OCI-LY7 (cell line): Measurements from ENCODE around the gene KRT76. TPM values are rescaled to one million over a fixed set of nuclear protein-coding genes. Genes with fewer than 3 reads are reported as not detected.

ENCODE experiments used
- BruUV-seq: library from RNA; stranded (reverse); fragments of 400-500 nt; replicated peaks from 2 replicates; lab custom pipeline; 2021; lab: Mats Ljungman, UMichigan
- CTCF ChIA-PET: fragments of 300-600 bp; sonication (Branson Sonifier 250); formaldehyde crosslinking; loops from one replicate; lab custom pipeline; 2022; ENCODE audit warnings: antibody characterized with exemption; ENCODE audit not compliant: unreplicated experiment; lab: Charles Lee
- POLR2A ChIA-PET: fragments of 300-600 bp; sonication (Branson Sonifier 250); formaldehyde crosslinking; loops from one replicate; lab custom pipeline; 2022; ENCODE audit warnings: antibody characterized with exemption; lab: Charles Lee
- DNase-seq: peaks from one replicate; pipeline ENCODE4 v3.0.0-alpha.2; 2015; ENCODE audit warnings: low spot score
- H2AFZ ChIP-seq: fragments of 200-600 bp; sonication (generic), shearing (Covaris generic); 2 replicates; pipeline ENCODE4 v1.6.1; 2014; ENCODE audit warnings: mild to moderate bottlenecking, antibody characterized with exemption, low read length, moderate library complexity
- H3K27ac ChIP-seq: fragments of 200-600 bp; sonication (generic); 2 replicates; pipeline ENCODE4 v1.5.1; 2014; ENCODE audit warnings: mixed run types, low read depth, mild to moderate bottlenecking, moderate library complexity, low read length, inconsistent platforms; ENCODE audit not compliant: poor library complexity, severe bottlenecking
- H3K36me3 ChIP-seq: fragments of 200-600 bp; sonication (generic); 2 replicates; pipeline ENCODE4 v1.6.1; 2014; ENCODE audit warnings: mild to moderate bottlenecking, antibody characterized with exemption, low read length, moderate library complexity, mixed read lengths; ENCODE audit not compliant: insufficient read depth
- H3K4me1 ChIP-seq: fragments of 200-600 bp; sonication (generic); 2 replicates; pipeline ENCODE4 v1.5.1; 2014; ENCODE audit warnings: mild to moderate bottlenecking, low read length; ENCODE audit not compliant: insufficient read depth, poor library complexity, severe bottlenecking
- H3K4me2 ChIP-seq: fragments of 200-600 bp; sonication (generic); 2 replicates; pipeline ENCODE4 v1.6.1; 2014; ENCODE audit warnings: mild to moderate bottlenecking, low read length
- H3K4me3 ChIP-seq: fragments of 200-600 bp; sonication (generic); 2 replicates; pipeline ENCODE4 v1.5.1; 2014; ENCODE audit warnings: mild to moderate bottlenecking, low read depth, low read length; ENCODE audit not compliant: poor library complexity, severe bottlenecking
- H3K79me2 ChIP-seq: fragments of 200-600 bp; sonication (generic); 2 replicates; pipeline ENCODE4 v1.6.1; 2016; ENCODE audit warnings: low read depth, mild to moderate bottlenecking, low read length, moderate library complexity, mixed read lengths; ENCODE audit not compliant: insufficient read depth
- H3K9me2 ChIP-seq: fragments of 200-600 bp; sonication (generic); 2 replicates; pipeline ENCODE4 v1.6.1; 2016; ENCODE audit warnings: mild to moderate bottlenecking, low read length, mixed read lengths; ENCODE audit not compliant: insufficient read depth
- H3K9me3 ChIP-seq: fragments of 200-600 bp; sonication (generic); 2 replicates; pipeline ENCODE4 v1.6.1; 2014; ENCODE audit warnings: mild to moderate bottlenecking, mixed run types, low read length, mixed read lengths
- H4K20me1 ChIP-seq: fragments of 200-600 bp; sonication (generic); 2 replicates; pipeline ENCODE4 v1.6.1; 2014; ENCODE audit warnings: mild to moderate bottlenecking, antibody characterized with exemption, low read length, moderate library complexity, mixed read lengths; ENCODE audit not compliant: insufficient read depth
- CTCF ChIP-seq: fragments of 200-600 bp; sonication (generic); conservative IDR thresholded peaks from 2 replicates; pipeline ENCODE4 v1.5.1; 2014; ENCODE audit warnings: mild to moderate bottlenecking, antibody characterized with exemption, low read length, moderate library complexity, mixed read lengths
- EZH2phosphoT487 ChIP-seq: fragments of 200-600 bp; sonication (generic); IDR thresholded peaks from 2 replicates; pipeline ENCODE4 v1.6.1; 2018; ENCODE audit warnings: low read depth, borderline replicate concordance, mild to moderate bottlenecking, mixed run types, antibody characterized with exemption, low read length, moderate library complexity, mixed read lengths
- intact Hi-C: fragments of 100-400 bp; cut with micrococcal nuclease; formaldehyde crosslinking; loops from one replicate; pipeline ENCODE4 v1.10.0; 2022; ENCODE audit not compliant: unreplicated experiment
- total RNA-seq, 2 experiments: library from RNA; depleted of rRNA in 1 of 2; stranded (reverse); fragments of >200 nt in 1 of 2; shearing (Covaris generic) in 1 of 2; gene quantifications; 2 replicates each; pipeline ENCODE4 v1.2.3, GENCODE V29; 2014 to 2022

KRT76 gene
- total RNA-seq, 2 experiments from 2014 or later: not detected

GRCh38 chr12:52822771-52823510, 45.8 kb upstream of the KRT76 start:
- Histone ChIP-seq H3K9me3 (no peaks in the 10 kb centered on the region), H3K9me2 (no peaks in the 10 kb centered on the region)
- POLR2A ChIA-PET: no interaction called here

GRCh38 chr12:52821826-52822660, 44.9 kb upstream of the KRT76 start:
- H2AFZ ChIP-seq: no peak overlapping the region
- no peaks in the 10 kb centered on the region for H3K36me3 ChIP-seq
- H4K20me1 ChIP-seq: no peaks in the 10 kb centered on the region
- H3K4me2 ChIP-seq: no peak overlapping the region
- no peaks in the 10 kb centered on the region for H3K9me3 ChIP-seq
- H3K4me1 ChIP-seq: no peaks in the 10 kb centered on the region
- no peak overlapping the region for H3K27ac ChIP-seq
- no TSS peak for BruUV-seq
- no peak for DNase-seq
- H3K4me3 ChIP-seq: no peak overlapping the region
- CTCF ChIA-PET: no interaction called here
- TF ChIP-seq CTCF: no peak
- TF ChIP-seq EZH2phosphoT487: no peak
- POLR2A ChIA-PET: no interaction called here
- H3K9me2 ChIP-seq: no peaks in the 10 kb centered on the region
- H3K79me2 ChIP-seq: no peaks in the 10 kb centered on the region
- intact Hi-C loops: no loop called here

More at GRCh38 chr12:52822771-52823510, 45.8 kb upstream of the KRT76 start:
- no peak for TF ChIP-seq CTCF
- TF ChIP-seq EZH2phosphoT487: no peak
- Histone ChIP-seq H3K79me2 (no peaks in the 10 kb centered on the region), H4K20me1 (no peaks in the 10 kb centered on the region), H3K27ac (no peak overlapping the region), H3K36me3 (no peaks in the 10 kb centered on the region), H3K4me1 (no peaks in the 10 kb centered on the region), H3K4me2 (no peak overlapping the region), H2AFZ (no peak overlapping the region), H3K4me3 (no peak overlapping the region)
- DNase-seq: no peak
- CTCF ChIA-PET: no interaction called here
- no TSS peak for BruUV-seq
- intact Hi-C loops: no loop called here
